T-helper 2 cell treated with Interferon-gamma antibody and Interleukin-4, amounts not matched to agents 100 ng/mL and 5 ng/mL, for 36 hours (primary cell): ENCODE results near the gene CDC42EP2. TPM values are rescaled to one million over a fixed set of nuclear protein-coding genes. Genes with fewer than 3 reads are reported as not detected.

Experiments
- intact Hi-C: fragments of 100-400 bp; cut with micrococcal nuclease; formaldehyde crosslinking; loops from one replicate; pipeline ENCODE4 v1.15.1; 2023
- total RNA-seq: library from RNA; stranded (reverse); gene quantifications from 2 replicates; pipeline ENCODE4 v1.2.3, GENCODE V29; 2022

CDC42EP2 gene
- total RNA-seq, 1 donor from 2014 or later, result 1.7 TPM

DNA sequence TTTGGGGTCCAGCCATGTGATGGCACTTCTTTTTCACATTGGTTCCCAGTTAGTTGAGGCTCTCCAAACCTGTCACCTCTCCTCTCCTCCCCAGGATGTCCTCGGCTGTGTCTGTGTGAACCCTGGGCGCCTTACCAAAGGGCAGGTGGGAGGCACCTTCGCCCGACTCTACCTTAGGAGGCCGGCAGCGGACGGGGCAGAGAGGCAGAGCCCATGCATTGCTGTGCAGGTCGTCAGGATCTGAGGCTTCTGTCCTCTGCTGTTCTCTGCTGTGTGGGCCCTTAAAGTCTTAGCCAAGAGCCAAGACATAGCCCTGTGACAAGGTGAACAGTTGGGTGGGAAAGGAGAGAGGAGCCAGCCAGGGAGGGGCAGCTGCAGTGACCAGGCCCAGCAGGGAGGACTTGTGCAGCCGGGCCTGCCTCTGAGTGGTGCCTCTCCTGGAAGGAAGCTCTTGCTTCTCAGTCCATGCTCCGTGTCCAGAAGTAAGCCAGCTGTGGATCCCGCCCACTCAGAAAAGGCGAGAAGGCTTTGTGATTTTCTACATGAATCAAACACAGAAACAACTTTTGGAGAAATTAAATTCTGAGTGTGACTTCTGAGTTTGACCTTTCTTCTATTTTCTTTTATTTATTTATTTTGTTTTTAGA is 17.5 kb upstream of the CDC42EP2 start:
- intact Hi-C loops, result no loop called here

DNA sequence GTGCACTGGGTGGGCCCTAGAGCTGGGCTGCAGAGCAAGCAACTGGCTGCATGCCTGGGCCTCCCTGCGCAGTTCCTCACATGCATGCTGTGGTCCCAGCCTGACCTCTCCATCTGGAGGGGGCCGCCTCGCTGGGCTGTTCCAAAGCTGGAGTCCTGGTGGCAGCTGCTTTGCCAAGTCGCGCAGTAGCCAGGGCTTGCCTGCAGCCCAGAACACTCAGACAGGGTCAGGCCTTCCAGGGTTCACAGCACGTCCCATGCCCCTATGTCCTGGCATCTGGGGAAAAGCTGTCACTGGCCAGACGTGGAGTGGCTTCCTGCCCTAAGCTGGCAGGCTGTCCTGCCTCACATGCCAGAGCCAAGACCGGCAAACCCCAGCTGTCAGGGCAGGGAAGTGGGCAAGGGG is 16.5 kb upstream of the CDC42EP2 start:
- intact Hi-C loops, result no loop called here

- intact Hi-C loops, result no loop called here
Observed at GRCh38 chr11:65298655-65299179, 15.9 kb upstream of the CDC42EP2 start.

DNA sequence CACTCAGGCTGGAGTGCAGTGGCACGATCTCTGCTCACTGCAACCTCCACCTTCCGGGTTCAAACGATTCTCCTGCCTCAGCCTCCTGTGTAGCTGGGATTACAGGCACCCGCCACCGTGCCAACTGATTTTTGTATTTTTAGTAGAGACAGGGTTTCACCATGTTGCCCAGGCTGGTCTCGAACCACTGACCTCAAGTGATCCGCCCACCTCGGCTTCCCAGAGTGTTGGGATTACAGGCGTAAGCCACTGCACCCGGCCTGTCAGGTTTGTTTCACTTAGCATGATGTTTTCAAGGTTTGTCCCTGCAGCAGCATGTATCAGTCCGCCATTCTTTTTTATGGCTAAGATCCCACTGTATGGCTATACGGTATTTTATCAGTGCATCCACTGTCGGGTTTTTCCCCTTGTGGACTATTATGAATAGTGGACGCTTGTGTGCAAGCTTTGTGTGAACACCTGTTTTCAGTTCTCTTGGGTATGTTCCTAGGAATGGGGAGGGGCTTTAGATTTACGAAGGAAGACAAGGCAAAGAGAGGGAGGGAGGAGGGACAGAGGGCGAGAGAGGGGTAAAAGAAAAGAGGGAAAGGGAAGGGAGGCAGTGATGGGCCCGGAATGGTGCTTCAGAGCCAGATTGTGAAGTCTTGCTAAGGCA is 13.9 kb upstream of the CDC42EP2 start:
- intact Hi-C loops, result no loop called here

GRCh38 chr11:65301491-65302329 is 13.0 kb upstream of the CDC42EP2 start:
- intact Hi-C loops, result no loop called here

DNA sequence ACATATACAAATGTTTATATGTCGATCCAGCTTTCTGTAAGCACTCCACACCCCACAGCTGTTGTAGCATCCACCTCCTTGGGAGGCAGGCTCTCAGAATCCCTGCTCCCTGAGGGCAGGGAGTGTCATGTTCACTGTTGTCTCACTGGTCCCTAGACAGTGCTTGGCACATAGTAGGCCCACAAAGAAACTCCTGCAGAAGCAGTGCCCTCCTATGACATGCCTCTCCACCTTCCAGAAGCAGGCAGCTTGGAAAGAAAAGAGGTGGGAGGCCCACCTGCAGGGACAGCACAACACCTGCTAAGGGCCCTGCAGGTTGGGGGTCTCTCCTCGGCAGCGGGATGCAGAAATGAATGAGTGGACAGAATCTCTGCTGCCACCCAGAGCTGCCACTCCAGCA is 11.1 kb upstream of the CDC42EP2 start:
- intact Hi-C loops, result no loop called here

DNA sequence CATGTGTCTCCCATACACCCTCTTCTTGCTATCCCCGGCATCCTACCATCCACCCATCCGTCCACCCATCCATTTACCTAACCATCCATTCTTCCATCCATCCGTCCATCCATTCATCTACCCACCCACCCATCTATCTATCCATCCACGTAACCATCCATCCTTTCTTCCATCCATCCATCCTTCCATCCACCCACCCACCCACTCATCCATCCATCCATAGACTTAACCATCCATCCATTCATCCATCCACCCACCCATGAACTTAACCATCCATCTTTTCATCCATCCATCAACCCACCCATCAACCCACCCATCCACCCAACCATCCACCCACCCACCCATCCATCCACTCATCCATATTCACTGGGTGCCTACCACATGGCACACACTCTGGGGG is 10.6 kb upstream of the CDC42EP2 start:
- intact Hi-C loops, result no loop called here

DNA sequence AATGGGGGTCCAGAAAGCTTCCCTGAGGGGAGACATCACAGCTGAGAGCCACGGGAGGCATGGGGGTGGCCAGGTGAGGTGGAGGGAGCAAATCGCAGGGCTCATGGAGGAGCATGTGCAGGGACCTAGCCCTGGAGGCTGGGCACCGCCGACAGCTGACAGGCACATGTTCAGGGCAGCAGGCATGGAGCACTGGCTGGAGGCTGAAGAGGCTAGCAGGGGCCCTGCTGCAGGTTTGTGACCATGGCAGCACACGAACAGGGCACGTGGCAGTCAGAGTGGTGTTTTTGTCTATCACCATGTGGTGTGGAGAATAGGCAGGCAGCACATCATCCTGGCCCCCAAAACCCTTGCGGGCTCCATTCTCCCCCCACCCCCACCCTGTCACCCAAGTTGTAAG is 10.1 kb upstream of the CDC42EP2 start:
- intact Hi-C loops, result no loop called here

DNA sequence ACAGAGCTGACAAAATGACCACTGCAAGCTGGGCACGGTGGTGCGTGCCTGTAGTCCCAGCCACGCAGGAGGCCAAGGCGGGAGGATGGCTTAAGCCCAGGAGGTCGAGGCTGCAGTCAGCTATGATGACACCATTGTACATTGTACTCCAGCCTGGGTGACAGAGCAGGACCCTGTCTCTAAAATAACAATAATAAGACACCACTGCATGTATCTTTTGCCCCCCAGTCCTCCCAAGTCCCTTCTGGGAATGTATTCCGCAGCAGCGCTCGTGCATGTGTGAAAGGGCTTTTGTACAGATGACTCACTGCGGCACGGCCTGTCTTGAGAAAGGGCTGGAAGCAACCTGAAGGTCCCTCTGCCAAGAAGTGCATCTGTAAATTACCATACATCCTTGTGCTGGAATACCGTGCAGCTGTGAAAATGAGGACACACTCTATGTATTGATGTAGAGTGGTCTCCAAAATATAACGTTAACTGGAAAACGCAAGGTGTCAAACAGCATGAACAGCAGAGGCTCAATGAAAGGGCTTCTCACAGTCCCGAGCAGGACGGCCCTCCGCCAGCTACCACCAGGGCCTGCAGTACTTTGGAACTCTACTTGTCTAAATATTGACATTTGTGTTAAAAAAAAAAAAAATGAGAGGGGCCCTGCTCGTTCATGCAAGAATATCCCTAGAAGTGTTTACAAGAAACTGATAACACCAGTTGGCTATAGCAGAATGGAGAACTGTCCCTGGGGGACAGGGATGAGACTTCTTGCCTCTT is 9.0 kb upstream of the CDC42EP2 start:
- intact Hi-C loops, result no loop called here

- intact Hi-C loops, result no loop called here
Observed at GRCh38 chr11:65307298-65308229, 7.1 kb upstream of the CDC42EP2 start.

DNA sequence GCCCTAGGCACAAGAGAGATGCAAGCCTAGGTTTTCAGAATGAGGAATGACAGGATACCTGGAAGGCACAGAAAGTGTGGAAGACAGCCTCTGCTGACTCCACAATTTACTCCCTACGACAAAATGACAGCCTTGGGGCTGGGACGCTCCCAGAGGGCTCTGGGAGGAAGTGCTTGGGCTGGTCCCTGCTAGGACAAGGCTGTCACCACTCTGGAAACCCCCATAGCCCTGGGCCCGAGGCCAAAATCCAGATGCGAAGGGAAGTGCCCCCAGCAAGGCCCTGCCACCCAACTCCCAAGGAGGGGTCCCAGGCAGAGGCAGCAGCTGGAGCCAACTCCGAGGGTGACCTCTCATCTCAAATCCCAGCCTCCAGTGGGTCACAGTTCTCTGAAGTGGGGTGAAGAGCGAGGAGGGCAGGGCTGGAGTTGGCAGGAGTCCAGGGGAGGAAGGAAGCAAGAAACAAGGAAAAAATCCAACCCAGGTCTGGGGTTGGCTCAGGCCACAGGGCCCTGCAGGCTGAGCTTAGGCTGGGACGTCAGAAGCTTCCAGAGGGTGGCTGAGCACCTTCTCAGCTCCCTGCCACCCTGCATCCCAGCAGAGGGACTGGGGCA is 6.3 kb upstream of the CDC42EP2 start:
- intact Hi-C loops, result no loop called here

DNA sequence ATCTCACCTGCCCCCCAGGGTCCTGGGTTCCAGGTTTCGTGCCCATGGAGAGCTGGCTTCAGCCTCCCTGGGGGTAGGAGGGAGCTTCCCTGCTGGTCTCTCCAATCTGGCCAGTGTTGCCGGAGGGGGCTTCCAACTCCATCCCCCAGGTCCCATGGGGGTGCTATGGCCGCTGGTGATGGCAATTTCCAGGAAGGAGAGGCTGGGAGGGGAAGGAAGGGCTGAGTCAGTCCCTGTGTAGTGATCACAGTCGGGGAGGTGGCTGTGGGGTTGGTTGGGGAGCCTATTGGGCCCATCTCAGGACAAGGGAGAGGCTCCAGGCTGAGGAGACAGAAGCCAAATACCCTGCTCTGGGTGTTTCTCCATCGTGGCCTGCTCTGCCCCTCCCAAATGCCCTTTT is 5.7 kb upstream of the CDC42EP2 start:
- intact Hi-C loops, result no loop called here

- intact Hi-C loops, result no loop called here
Observed at GRCh38 chr11:65310215-65310614, 4.5 kb upstream of the CDC42EP2 start.

GRCh38 chr11:65310736-65311135 is 3.9 kb upstream of the CDC42EP2 start:
- intact Hi-C loops, result no loop called here

GRCh38 chr11:65311170-65311678 is 3.4 kb upstream of the CDC42EP2 start:
- intact Hi-C loops, result no loop called here

DNA sequence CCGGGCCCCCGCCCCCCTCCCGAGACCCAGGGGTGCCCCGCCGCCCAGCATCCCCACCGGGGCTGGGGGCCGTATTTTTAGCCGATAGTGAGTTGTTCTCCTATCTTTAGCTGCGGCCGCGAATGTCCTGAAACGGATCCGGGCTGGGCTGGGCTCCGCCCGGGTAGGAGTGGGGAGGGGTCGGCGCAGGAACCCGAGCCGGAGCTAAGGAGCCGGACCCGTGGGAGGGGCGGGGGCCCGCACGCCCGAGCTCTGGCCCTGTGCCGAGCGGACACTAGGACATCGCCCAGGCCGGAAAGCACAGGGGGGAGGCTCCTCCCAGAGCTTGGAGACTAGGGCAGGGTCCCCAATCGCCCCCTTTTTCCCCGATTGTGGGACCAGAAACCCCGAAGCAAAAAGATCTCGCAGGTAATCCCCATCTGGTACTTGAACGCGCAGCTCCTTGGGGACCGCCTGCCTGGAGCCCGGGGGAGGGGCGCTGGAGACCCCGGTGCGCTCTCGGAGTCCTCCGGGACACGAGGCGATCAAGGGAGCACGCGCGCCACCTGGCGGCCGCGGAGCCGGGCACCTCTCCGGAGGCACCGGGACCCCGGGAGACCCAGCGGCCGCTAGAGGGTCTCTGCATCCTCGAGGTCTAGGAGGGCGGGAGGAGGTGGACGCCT is 669 bp downstream of the CDC42EP2 start:
- intact Hi-C loops, result loop anchor here (1.0 to 5.0 kb wide), 3 partner anchors 15 to 90 kb away; no protein-coding TSS in a partner anchor

DNA sequence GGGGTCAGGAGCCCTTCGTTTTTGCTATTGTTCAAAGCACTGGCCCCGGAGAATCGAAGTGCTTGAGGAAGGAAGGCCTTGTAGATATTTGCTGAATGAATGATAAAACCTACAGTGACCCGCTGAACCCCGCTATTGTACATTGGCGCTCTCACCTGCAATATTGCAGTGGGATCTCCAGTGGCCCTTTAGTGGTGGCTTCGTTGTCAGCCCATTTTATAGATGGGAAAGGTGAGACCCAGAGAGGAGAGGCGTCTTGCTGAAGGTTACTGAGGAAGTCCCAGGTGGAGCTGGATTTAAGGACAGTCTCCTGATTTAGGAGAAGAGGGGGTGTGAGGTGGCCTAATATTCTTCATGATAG is 1.2 kb downstream of the CDC42EP2 start:
- intact Hi-C loops, result loop anchor here (1.0 to 5.0 kb wide), 3 partner anchors 15 to 91 kb away; no protein-coding TSS in a partner anchor

- intact Hi-C loops, result loop anchor here (5.0 kb wide), 1 partner anchor 39 kb away; no protein-coding TSS in a partner anchor
Observed at GRCh38 chr11:65316227-65317024, 1.8 kb downstream of the CDC42EP2 start.
